Activated CD4-positive, CD25-positive, alpha-beta regulatory T cell treated with anti-CD3 and anti-CD28 coated beads, Interleukin-2, amount 50 U/mL, for 72 hours (primary cell): ENCODE data around the gene MAGEA4.

Experiments used
- DNase-seq: peaks from one replicate; pipeline ENCODE4 v3.0.0; 2021

Gene MAGEA4

DNA sequence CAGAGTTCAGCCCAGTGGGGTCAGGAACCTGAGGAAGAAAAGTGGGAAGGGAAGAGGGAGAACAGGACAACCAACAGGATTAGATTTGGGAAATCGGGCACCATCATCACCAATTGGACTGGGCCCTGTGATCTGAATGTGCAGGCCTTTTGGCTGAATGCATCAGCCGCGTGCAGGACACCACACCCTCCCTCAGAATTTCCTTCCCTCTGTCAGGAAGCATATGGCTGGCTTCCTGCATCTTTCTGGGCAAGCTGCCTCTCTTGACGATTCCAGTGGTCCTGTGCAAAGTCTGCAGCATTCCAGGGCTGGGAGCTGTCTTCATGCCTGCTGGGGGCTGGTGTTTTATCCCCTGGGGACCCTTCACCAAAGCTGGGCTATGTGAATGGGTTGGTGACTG, 16.4 kb downstream of the MAGEA4 start:
- no peak for DNase-seq

DNA sequence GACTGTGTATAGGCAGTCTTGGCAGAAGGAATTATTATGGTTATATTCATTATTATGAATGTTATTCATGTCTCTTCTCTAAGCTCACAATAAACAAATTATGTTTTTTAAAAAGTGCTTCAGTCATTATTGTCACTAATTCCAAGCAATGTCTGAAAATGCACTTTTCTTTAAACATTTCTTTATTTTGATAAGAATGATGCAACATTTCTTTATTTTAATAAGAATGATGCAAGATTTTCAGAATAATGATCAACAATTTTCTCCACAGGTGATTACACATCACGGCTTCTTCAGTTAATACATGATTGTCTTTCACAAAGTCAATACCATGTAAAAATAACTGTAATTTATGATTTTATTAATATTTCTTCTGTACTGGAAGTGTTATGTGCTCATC, 22.7 kb downstream of the MAGEA4 start:
- DNase-seq = no peak

DNA sequence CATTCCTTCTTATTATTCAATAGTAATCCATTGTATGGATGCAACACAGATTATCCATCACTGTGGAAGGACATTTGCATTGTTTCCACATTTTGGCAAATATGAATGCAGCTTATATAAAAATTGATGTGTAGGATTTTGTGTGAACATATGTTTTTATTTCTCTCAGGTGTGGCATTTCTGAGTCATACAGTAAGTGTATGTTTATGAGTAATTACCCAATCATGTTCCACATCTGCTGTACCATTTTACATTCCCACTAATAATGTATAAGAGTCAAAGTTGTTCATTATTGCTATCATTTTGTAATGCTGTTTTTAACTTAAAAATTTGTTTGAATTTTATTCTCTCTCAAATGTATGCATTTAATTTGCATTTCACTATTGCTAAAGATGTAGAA, 25.5 kb downstream of the MAGEA4 start:
- DNase-seq = no peak

DNA sequence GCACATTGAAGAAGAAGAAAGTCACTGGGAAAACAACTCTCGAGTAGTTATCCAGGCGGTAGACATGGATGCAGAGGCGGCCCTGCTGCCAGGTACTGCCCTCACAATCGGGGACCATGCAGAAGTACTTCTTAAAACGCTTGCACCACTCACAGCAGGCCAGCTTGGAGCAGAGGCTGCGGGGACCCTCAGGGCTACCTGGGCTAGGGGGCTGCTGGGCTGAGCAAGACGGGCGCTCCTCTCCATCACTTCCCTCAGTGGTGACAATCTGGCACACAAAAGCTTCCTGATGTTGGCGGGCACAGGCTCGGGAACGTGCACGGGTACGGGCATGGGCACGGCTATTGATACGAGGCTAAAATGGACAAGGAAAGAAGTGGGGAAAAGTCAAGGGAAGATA, 42.0 kb downstream of the MAGEA4 start:
- DNase-seq = no peak

DNA sequence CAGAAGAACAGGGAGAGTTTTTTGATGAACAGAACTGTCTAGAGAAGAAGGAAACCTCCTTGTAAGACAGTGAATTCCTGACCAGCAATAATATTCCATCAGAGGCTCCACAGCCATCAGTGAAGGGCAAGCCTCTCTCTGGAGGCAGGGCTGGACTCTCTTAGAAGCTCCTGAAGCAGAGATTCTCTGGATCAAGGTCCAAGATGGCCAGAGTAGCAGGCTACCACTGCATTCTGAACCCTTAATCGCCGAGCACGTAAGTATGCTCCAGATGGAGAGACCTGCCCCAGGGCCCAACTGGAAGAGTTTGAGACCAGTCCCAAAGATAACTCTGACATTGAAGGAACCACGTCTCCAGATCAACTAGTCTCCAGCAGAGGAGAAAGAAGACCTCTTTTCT, 45.4 kb downstream of the MAGEA4 start:
- DNase-seq = no peak

DNA sequence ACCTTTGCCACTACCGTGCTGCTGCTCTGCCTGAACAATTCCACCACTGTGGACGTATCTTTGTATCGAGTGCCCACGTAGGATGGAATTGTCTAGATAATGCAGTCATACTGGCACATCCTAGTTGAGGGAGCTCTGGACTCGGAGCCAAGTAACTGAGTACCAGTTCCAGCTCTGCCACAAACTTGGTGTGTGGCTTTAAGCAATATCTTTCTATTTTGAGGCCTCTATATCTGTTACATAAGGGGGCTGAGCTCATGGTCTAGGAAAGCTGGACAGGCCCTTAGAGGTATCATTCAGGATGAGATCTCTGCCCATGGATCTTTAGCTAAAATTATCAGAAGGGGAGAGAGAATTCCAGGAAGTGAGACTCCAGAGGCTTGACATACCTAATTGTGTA, 49.3 kb downstream of the MAGEA4 start:
- no peak for DNase-seq

DNA sequence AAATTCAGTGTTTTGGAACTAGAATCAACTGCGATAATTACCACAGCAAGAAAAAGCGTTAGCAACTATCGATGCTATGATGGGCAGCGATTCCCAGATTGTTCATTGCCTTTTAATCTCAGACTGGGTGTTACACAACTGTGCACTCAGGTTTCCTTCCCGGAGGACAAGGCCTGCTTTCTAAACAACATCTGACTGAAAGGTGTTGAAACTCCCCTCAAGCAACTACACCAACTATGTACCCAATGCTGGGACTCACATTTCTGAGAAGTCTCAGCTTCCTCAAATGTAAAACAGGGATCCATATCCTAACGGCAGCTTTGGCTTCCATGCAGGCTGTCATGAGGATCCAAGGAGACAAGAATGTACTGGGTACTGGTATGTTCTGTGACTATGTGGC, 53.5 kb downstream of the MAGEA4 start:
- no peak for DNase-seq

DNA sequence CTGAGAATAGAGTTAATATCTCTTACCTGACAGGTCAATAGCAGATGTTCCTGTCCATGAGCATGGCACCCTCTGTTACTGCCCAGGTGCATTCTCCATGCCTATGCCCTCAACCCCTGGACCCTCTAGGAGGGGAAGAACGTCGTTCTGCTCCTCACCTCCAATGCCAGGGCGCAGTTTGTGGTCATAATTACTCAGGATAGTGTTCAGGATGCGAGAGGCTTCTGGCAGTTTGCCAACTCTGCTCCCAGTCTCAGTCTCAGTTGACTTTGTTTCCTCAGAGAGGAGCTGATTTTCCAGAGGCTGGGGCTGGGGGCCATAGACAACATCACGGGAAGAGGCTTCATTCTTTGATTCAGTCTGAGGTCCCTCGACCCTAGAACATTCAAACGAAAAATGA, 57.3 kb downstream of the MAGEA4 start:
- DNase-seq = no peak

DNA sequence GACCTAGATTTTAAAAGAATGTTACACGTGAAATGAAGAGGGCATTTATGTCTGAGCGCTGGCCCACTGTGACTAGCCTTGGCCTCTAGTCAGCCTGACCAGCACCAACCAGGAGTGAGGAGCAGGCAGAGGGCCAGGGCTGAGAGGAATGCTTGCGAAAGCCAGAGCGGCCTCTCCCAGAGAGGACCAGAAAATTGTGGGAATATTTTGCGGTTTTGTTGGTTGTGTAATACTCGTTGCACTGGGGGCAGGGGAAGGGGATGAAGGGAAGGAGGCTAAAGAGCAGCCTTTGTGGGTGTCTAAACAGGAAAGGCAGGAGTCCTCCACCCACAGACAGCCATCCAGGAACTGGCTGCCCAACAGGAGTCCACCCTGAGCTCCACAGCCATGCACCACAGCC, 58.0 kb downstream of the MAGEA4 start:
- DNase-seq = no peak

DNA sequence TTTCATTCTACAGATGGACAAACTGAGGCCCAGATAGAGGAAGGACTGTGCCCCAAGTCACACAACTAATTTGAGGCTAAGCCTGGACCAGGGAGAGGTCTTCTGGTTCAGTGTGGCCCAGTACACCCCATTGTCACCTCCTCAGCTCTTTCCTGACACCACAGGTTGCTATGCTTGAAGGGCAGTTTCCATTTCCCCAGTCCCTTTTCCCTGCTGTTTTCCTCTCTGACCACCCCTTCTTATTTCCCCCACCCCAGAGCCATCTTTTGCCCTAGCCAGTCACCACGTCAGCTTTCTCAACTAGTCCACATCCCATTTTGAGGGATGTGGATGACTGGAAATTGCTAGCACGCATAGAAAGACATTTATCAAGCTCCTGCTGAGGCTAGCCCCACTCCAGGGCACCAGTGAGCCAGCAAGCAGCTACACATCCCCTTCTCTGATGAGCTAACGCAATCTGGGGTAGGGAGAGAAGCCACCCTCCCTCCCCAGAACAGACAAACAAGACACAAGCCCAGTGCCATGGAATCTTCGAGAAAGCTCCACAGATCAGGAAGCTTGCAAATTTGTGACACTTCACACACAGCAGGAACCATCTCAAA, 60.5 kb downstream of the MAGEA4 start:
- no peak for DNase-seq

DNA sequence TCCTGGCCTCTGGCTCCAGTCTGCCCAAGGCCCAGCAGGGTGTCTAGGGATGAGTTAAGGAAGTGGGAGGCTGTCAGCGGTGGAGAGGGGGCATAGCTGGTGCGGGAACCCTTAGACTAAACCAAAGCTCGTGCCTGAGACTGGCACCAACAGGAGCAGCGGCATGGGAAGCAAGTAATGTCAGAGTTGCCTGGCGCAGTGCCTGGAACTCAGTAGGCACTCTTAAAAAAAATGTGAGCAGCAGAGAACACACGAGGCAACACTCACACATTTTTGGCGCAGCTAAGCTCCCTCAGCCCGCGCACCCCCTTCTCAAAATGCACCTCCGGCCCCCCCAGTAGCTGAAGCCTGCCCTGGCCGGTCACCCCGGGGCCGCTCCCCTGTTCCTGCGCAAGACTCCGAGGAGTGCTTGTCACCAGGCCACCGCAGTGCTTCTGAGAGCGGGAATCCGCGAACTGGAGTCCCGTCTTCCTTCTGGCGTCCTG, 61.2 kb downstream of the MAGEA4 start:
- DNase-seq = no peak
